HepG2 (cell line): Measurements from ENCODE around the gene CDC25C. TPM values are rescaled to one million over a fixed set of nuclear protein-coding genes. Genes with fewer than 3 reads are reported as not detected.

Experiments used
- BRCA1 ChIP-seq: sonication (generic); formaldehyde crosslinking; IDR thresholded peaks from 2 replicates; pipeline ENCODE4 v1.4.0; 2020; ENCODE audit warnings: missing genetic modification reagents
- EED ChIP-seq: sonication (generic); formaldehyde crosslinking; IDR thresholded peaks from 2 replicates; pipeline ENCODE4 v1.5.0; 2020; ENCODE audit warnings: mild to moderate bottlenecking, missing genetic modification reagents
- ERF ChIP-seq: IDR thresholded peaks from 2 replicates; pipeline ENCODE4 v1.6.1; 2018; ENCODE audit warnings: missing biosample characterization, missing genetic modification reagents
- FIP1L1 ChIP-seq: fragments of 200-400 bp; formaldehyde crosslinking; IDR thresholded peaks from 2 replicates; pipeline ENCODE4 v1.6.1; 2018; ENCODE audit warnings: low read depth, mild to moderate bottlenecking, low read length, moderate library complexity, borderline replicate concordance; ENCODE audit not compliant: insufficient read depth
- FOXA1 ChIP-seq, 2 experiments: fragments of 450-650 bp in 1 of 2; sonication (generic) in 1 of 2; formaldehyde crosslinking in 1 of 2; IDR thresholded peaks; 2 replicates each; pipeline versions ENCODE4 v1.4.0 to v1.6.1; 2016 to 2020; ENCODE audit warnings: missing genetic modification reagents in 1 of 2
- GZF1 ChIP-seq: sonication (generic); formaldehyde crosslinking; IDR thresholded peaks from 2 replicates; pipeline ENCODE4 v1.5.1; 2020; ENCODE audit warnings: mild to moderate bottlenecking, missing genetic modification reagents
- MATR3 ChIP-seq: sonication (generic); formaldehyde crosslinking; IDR thresholded peaks from 2 replicates; pipeline ENCODE4 v1.4.0; 2020; ENCODE audit warnings: missing genetic modification reagents
- MIXL1 ChIP-seq: IDR thresholded peaks from 2 replicates; pipeline ENCODE4 v1.6.1; 2016
- NFKB2 ChIP-seq: sonication (generic); formaldehyde crosslinking; IDR thresholded peaks from 2 replicates; pipeline ENCODE4 v1.4.0; 2020; ENCODE audit warnings: missing genetic modification reagents, borderline replicate concordance
- RAD51 ChIP-seq: fragments of 450-650 bp; IDR thresholded peaks from 2 replicates; pipeline ENCODE4 v1.6.1; 2016; ENCODE audit warnings: borderline replicate concordance
- SNAPC2 ChIP-seq: sonication (generic); formaldehyde crosslinking; IDR thresholded peaks from 2 replicates; pipeline ENCODE4 v1.8.1; 2022; ENCODE audit warnings: mild to moderate bottlenecking, missing genetic modification reagents
- WIZ ChIP-seq: sonication (generic); formaldehyde crosslinking; IDR thresholded peaks from 2 replicates; pipeline ENCODE4 v1.5.1; 2020; ENCODE audit warnings: mild to moderate bottlenecking, missing genetic modification reagents
- ZNF282 ChIP-seq: fragments of 450-650 bp; IDR thresholded peaks from 2 replicates; pipeline ENCODE4 v1.6.1; 2018; ENCODE audit not compliant: partially characterized antibody
- ZNF337 ChIP-seq: sonication (generic); formaldehyde crosslinking; IDR thresholded peaks from 2 replicates; pipeline ENCODE4 v1.5.1; 2020; ENCODE audit warnings: missing genetic modification reagents, low read depth, mild to moderate bottlenecking, borderline replicate concordance
- ZNF547 ChIP-seq: sonication (generic); formaldehyde crosslinking; IDR thresholded peaks from 2 replicates; pipeline ENCODE4 v1.5.1; 2020; ENCODE audit warnings: mild to moderate bottlenecking, missing genetic modification reagents
- ZNF550 ChIP-seq: sonication (generic); formaldehyde crosslinking; IDR thresholded peaks from 2 replicates; pipeline ENCODE4 v1.4.0; 2020; ENCODE audit warnings: mild to moderate bottlenecking, missing genetic modification reagents, borderline replicate concordance
- ZNF558 ChIP-seq: sonication (generic); formaldehyde crosslinking; IDR thresholded peaks from 2 replicates; pipeline ENCODE4 v1.9.0; 2022; ENCODE audit warnings: mild to moderate bottlenecking, missing genetic modification reagents, borderline replicate concordance
- ZNF761 ChIP-seq: sonication (generic); formaldehyde crosslinking; conservative IDR thresholded peaks from 2 replicates; pipeline ENCODE4 v1.4.0; 2020; ENCODE audit warnings: mild to moderate bottlenecking, missing genetic modification reagents
- ZNF792 ChIP-seq: IDR thresholded peaks from 2 replicates; pipeline ENCODE4 v1.6.1; 2016
- ZNF891 ChIP-seq: sonication (generic); formaldehyde crosslinking; IDR thresholded peaks from 2 replicates; pipeline ENCODE4 v1.5.0; 2020; ENCODE audit warnings: mild to moderate bottlenecking, missing genetic modification reagents
- polyA plus RNA-seq, 8 experiments: library from polyadenylated mRNA; depleted of rRNA in 3 of 8; stranded (reverse) in 7 of 8; unstranded in 1 of 8; fragments of >200 nt; fragmentation: Illumina TruSeq in 4 of 8; extraction: Trizol in 4 of 8; gene quantifications; 2 replicates each; pipeline versions ENCODE4 v1.2.1 to v1.2.3, GENCODE V29; 2011 to 2016; ENCODE audit warnings: low read depth in 4 of 8, missing spikeins in 1 of 8, mixed read lengths in 1 of 8; ENCODE audit not compliant: insufficient read depth in 1 of 8
- total RNA-seq, 5 experiments: library from RNA; depleted of rRNA; stranded (reverse); fragments of >200 nt; fragmentation: Illumina TruSeq; extraction: Trizol; gene quantifications; 2 replicates each; pipeline ENCODE4 v1.2.3, GENCODE V29; 2016; ENCODE audit warnings: low read depth in 1 of 5
- TF ChIP-seq, protein P1 (sequence below): sonication (generic); formaldehyde crosslinking; conservative IDR thresholded peaks from 2 replicates; pipeline ENCODE4 v1.5.0; 2020; ENCODE audit warnings: missing genetic modification reagents
- TF ChIP-seq, protein P2 (sequence below): sonication (generic); formaldehyde crosslinking; IDR thresholded peaks from 2 replicates; pipeline ENCODE4 v1.5.0; 2020; ENCODE audit warnings: mild to moderate bottlenecking, missing genetic modification reagents
- TF ChIP-seq, protein P3 (sequence below): sonication (generic); formaldehyde crosslinking; IDR thresholded peaks from 2 replicates; pipeline ENCODE4 v1.4.0; 2020; ENCODE audit warnings: missing genetic modification reagents
- TF ChIP-seq, protein P4 (sequence below): sonication (generic); formaldehyde crosslinking; IDR thresholded peaks from 2 replicates; pipeline ENCODE4 v1.5.1; 2020; ENCODE audit warnings: mild to moderate bottlenecking, missing genetic modification reagents, borderline replicate concordance

The CDC25C gene
- total and polyA plus RNA-seq, 2 of the 13 experiments (the other 11 are each of a cell fraction or from before 2014, with no cell fraction given): 17.7 to 27.6 TPM

DNA sequence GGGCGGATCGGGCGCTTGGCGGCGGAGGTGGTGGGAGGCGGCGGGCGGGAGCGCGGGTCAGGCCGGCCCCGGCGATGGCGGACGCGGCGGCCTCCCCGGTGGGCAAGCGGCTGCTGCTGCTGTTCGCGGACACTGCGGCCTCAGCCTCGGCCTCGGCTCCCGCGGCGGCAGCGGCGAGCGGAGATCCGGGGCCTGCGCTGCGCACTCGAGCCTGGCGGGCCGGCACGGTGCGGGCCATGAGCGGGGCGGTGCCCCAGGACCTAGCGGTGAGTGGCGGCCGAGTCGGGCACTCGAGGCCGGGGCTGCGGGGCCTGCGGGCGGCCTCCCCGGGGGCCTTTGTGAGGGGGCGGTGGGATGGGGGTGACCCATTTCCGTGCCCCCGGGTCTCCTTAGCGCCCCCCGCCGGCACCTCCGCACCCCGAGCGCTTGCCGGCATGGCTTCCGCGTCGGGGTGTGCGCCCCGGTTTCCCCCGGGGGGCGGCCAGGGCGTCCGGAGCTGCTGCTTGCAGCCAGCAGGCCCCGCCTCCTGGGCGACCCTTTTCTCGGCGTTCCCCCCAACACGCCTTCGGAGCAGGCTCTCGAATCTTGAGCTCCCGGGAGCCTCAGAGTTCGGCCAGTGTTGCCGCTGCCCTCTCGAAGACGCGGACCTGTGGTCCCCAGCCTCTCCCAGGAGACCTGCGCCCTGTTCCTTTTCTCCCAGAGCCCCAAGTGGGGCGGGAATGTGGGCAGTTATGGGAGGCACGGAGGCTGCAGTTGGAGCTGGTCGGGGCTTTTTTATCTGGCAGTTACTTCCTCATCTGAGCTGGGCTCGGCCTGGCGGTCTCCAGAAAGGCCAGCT is 21.3 kb upstream of the CDC25C start (continued):
- TF ChIP-seq FOXA1 (IDR thresholded peaks at IDR 0.05): no peak
- no peak for TF ChIP-seq FOXA1 (CRISPR knock-in tag; IDR thresholded peaks at IDR 0.05)
- TF ChIP-seq SNAPC2 (CRISPR knock-in tag): no peak
- TF ChIP-seq BRCA1 (CRISPR knock-in tag): no peak
- TF ChIP-seq ZNF891 (CRISPR knock-in tag): 0 out of 2 replicates have a peak, but pooled peaks have one; percentile 17
- peak; percentile 40; the same call in 1 of the 2 replicates for TF ChIP-seq WIZ (CRISPR knock-in tag)
- TF ChIP-seq MIXL1: no peak
- TF ChIP-seq ZNF547 (CRISPR knock-in tag): no peak
- peak; percentile 62; the same call in 1 of the 2 replicates for TF ChIP-seq NFKB2 (CRISPR knock-in tag)
- TF ChIP-seq, protein P1, sequence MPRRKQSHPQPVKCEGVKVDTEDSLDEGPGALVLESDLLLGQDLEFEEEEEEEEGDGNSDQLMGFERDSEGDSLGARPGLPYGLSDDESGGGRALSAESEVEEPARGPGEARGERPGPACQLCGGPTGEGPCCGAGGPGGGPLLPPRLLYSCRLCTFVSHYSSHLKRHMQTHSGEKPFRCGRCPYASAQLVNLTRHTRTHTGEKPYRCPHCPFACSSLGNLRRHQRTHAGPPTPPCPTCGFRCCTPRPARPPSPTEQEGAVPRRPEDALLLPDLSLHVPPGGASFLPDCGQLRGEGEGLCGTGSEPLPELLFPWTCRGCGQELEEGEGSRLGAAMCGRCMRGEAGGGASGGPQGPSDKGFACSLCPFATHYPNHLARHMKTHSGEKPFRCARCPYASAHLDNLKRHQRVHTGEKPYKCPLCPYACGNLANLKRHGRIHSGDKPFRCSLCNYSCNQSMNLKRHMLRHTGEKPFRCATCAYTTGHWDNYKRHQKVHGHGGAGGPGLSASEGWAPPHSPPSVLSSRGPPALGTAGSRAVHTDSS: no peak
- no peak for TF ChIP-seq ERF (CRISPR knock-in tag)
- no peak for TF ChIP-seq ZNF282
- TF ChIP-seq FIP1L1: no peak
- TF ChIP-seq, protein P2, sequence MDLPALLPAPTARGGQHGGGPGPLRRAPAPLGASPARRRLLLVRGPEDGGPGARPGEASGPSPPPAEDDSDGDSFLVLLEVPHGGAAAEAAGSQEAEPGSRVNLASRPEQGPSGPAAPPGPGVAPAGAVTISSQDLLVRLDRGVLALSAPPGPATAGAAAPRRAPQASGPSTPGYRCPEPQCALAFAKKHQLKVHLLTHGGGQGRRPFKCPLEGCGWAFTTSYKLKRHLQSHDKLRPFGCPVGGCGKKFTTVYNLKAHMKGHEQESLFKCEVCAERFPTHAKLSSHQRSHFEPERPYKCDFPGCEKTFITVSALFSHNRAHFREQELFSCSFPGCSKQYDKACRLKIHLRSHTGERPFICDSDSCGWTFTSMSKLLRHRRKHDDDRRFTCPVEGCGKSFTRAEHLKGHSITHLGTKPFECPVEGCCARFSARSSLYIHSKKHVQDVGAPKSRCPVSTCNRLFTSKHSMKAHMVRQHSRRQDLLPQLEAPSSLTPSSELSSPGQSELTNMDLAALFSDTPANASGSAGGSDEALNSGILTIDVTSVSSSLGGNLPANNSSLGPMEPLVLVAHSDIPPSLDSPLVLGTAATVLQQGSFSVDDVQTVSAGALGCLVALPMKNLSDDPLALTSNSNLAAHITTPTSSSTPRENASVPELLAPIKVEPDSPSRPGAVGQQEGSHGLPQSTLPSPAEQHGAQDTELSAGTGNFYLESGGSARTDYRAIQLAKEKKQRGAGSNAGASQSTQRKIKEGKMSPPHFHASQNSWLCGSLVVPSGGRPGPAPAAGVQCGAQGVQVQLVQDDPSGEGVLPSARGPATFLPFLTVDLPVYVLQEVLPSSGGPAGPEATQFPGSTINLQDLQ (CRISPR knock-in tag): no peak
- TF ChIP-seq ZNF550 (CRISPR knock-in tag): no peak
- TF ChIP-seq, protein P3, sequence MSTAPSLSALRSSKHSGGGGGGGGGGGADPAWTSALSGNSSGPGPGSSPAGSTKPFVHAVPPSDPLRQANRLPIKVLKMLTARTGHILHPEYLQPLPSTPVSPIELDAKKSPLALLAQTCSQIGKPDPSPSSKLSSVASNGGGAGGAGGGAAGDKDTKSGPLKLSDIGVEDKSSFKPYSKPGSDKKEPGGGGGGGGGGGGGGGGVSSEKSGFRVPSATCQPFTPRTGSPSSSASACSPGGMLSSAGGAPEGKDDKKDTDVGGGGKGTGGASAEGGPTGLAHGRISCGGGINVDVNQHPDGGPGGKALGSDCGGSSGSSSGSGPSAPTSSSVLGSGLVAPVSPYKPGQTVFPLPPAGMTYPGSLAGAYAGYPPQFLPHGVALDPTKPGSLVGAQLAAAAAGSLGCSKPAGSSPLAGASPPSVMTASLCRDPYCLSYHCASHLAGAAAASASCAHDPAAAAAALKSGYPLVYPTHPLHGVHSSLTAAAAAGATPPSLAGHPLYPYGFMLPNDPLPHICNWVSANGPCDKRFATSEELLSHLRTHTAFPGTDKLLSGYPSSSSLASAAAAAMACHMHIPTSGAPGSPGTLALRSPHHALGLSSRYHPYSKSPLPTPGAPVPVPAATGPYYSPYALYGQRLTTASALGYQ: no peak
- no peak for TF ChIP-seq RAD51
- TF ChIP-seq GZF1 (CRISPR knock-in tag): no peak
- TF ChIP-seq ZNF792 (CRISPR knock-in tag): no peak
- no peak; the same call in 1 of the 2 replicates for TF ChIP-seq ZNF558 (CRISPR knock-in tag)
- TF ChIP-seq ZNF761 (CRISPR knock-in tag): no peak
- TF ChIP-seq, protein P4, sequence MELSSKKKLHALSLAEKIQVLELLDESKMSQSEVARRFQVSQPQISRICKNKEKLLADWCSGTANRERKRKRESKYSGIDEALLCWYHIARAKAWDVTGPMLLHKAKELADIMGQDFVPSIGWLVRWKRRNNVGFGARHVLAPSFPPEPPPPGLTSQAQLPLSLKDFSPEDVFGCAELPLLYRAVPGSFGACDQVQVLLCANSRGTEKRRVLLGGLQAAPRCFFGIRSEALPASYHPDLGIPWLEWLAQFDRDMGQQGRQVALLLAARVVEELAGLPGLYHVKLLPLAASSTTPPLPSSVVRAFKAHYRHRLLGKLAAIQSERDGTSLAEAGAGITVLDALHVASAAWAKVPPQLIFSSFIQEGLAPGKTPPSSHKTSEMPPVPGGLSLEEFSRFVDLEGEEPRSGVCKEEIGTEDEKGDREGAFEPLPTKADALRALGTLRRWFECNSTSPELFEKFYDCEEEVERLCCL (CRISPR knock-in tag): no peak
- no peak for TF ChIP-seq ZNF337 (CRISPR knock-in tag)
- no peak for TF ChIP-seq MATR3
- TF ChIP-seq EED (CRISPR knock-in tag): peak; percentile 44; the same call in 1 of the 2 replicates
